LNCaP clone FGC (cell line): Measurements from ENCODE around the gene MAPK8IP1.

ENCODE experiments used
- DNase-seq: peaks from one replicate; pipeline ENCODE4 v3.0.0-alpha.2; 2011; ENCODE audit warnings: low read depth
- H3K4me3 ChIP-seq: 2 replicates; pipeline ENCODE4 v1.5.1; 2011; ENCODE audit warnings: mild to moderate bottlenecking, low read depth, low read length, control low read depth
- CTCF ChIP-seq: IDR thresholded peaks from 2 replicates; pipeline ENCODE4 v1.5.1; 2012; ENCODE audit warnings: mild to moderate bottlenecking; ENCODE audit not compliant: control insufficient read depth, insufficient read depth; ENCODE audit errors: extremely low read depth

Gene MAPK8IP1

GRCh38 chr11:45859661-45860140, 25.8 kb upstream of the MAPK8IP1 start:
- H3K4me3 ChIP-seq: no peak overlapping the region
- peak; percentile 65 for DNase-seq

DNA sequence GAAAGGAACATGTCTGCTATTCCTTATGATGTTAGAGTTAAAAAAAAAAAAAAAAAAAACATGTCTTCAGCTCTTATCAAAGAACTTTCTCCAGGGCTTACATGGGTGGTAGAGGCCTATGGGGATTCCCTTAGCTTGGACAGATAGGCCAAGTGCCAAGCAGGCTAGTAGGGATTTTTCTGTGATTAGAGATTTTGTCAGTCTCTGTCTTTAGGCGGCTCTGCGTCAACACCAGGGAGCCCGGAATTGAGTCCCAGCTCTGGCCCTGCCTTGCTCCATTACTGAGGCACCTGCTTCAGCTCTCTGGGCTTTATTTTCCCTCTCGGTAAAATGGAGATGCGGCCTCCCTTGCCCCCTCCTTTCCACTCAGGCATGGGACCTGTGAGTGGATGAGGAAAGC, 25.1 kb upstream of the MAPK8IP1 start:
- DNase-seq: no peak
- TF ChIP-seq CTCF: no peak
- no peak overlapping the region for H3K4me3 ChIP-seq

More at GRCh38 chr11:45859661-45860140, 25.8 kb upstream of the MAPK8IP1 start:
- TF ChIP-seq CTCF: no peak

DNA sequence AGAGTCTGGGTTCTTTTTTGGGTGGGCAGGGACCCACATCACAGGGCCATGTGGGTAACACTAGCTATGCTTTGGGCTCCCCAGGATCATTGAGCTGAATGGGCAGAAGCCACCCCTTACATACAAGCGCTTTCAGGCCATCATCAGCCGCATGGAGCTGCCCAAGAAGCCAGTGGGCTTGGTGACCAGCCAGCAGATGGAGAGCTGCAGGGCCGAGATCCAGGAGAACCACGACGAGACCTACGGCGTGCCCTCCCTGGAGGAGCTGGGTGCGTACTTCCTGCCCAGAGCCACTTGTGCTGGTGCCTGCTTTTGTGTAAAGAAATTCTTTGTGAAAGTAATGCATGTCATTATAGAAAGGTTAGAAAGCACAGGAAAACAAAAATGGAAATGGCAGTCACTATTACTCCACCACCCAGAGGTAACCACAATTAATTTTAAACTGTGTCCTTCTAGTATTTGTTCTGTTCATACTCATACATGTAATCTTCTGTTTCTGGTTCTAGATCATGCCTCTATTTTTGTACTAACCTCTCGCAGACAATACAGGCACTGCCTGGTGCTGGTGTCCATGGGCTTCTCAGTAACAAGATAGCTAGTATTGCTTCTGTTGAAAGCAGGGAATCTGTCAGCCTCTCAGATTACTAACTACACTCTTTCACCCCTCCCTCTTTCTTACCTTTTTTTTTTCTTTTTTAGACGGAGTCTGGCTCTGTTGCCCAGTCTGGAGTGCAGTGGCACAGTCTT, 24.5 kb upstream of the MAPK8IP1 start:
- H3K4me3 ChIP-seq: no peak overlapping the region
- no peak for TF ChIP-seq CTCF

GRCh38 chr11:45864041-45864440, 21.4 kb upstream of the MAPK8IP1 start:
- no peak overlapping the region for H3K4me3 ChIP-seq
- no peak for TF ChIP-seq CTCF

More for the DNA sequence above, 24.5 kb upstream of the MAPK8IP1 start:
- DNase-seq: no peak

GRCh38 chr11:45869551-45869950, 15.9 kb upstream of the MAPK8IP1 start:
- DNase-seq: no peak
- TF ChIP-seq CTCF: no peak
- H3K4me3 ChIP-seq: no peak overlapping the region

More at GRCh38 chr11:45864041-45864440, 21.4 kb upstream of the MAPK8IP1 start:
- DNase-seq: no peak

GRCh38 chr11:45870706-45871105, 14.7 kb upstream of the MAPK8IP1 start:
- no peak overlapping the region for H3K4me3 ChIP-seq
- no peak for TF ChIP-seq CTCF
- DNase-seq: no peak

- TF ChIP-seq CTCF: no peak
- no peak for DNase-seq
- H3K4me3 ChIP-seq: no peak overlapping the region
Measured at GRCh38 chr11:45871638-45872037, 13.8 kb upstream of the MAPK8IP1 start.
